HG03139 (cell line): ENCODE measurements around the gene YJEFN3.

Experiments
- ATAC-seq: cut with Tn5 transposase; IDR thresholded peaks from one replicate; pipeline ENCODE4 v1.9.1; 2021; ENCODE audit not compliant: unreplicated experiment

The YJEFN3 gene

GRCh38 chr19:19528721-19529490, at the start of gene YJEFN3:
Gene YJEFN3 (plus strand): TSS chr19:19528911. CDS start chr19:19528933, 22 bp downstream.
- no peak for ATAC-seq

GRCh38 chr19:19480688-19481087, 48.0 kb upstream of the YJEFN3 start:
- ATAC-seq: no peak

GRCh38 chr19:19482809-19483596, 45.7 kb upstream of the YJEFN3 start:
- no peak for ATAC-seq

GRCh38 chr19:19485161-19485997, 43.3 kb upstream of the YJEFN3 start:
- no peak for ATAC-seq

- ATAC-seq: no peak
These were observed 42.8 kb upstream of the YJEFN3 start for GRCh38 chr19:19485998-19486290.

GRCh38 chr19:19486343-19487076, 42.2 kb upstream of the YJEFN3 start:
- ATAC-seq: no peak

GRCh38 chr19:19487077-19487949, 41.4 kb upstream of the YJEFN3 start:
- ATAC-seq: no peak

GRCh38 chr19:19487950-19488874, 40.5 kb upstream of the YJEFN3 start:
- no peak for ATAC-seq

- peak; percentile 58 for ATAC-seq
These were observed 39.6 kb upstream of the YJEFN3 start for GRCh38 chr19:19488875-19489690.

GRCh38 chr19:19489804-19490204, 38.9 kb upstream of the YJEFN3 start:
- ATAC-seq: no peak

- no peak for ATAC-seq
These were observed 38.3 kb upstream of the YJEFN3 start for GRCh38 chr19:19490214-19490968.

GRCh38 chr19:19491321-19492025, 37.2 kb upstream of the YJEFN3 start:
- no peak for ATAC-seq

GRCh38 chr19:19492026-19492610, 36.6 kb upstream of the YJEFN3 start:
- ATAC-seq: no peak

GRCh38 chr19:19493841-19494546, 34.7 kb upstream of the YJEFN3 start:
- no peak for ATAC-seq
